GM19372 (cell line): Measurements from ENCODE around the gene RNU1-2.
"Not testable (repeated sequence)": the region's sequence is repeated elsewhere in the genome, so short reads cannot be mapped to it uniquely, and the experiment has no call there.

Source experiments
- ATAC-seq: cut with Tn5 transposase; IDR thresholded peaks from one replicate; pipeline ENCODE4 v1.9.1; 2021; ENCODE audit warnings: mild to moderate bottlenecking, low read depth, moderate library complexity; ENCODE audit not compliant: unreplicated experiment

Gene RNU1-2

GRCh38 chr1:16895598-16896315 is at the start of gene RNU1-2:
TSS of gene RNU1-2 (plus strand) at chr1:16895980.
- peak; percentile 100 for ATAC-seq

- ATAC-seq = not testable (repeated sequence)
Measured at GRCh38 chr1:16856201-16856600, 39.6 kb upstream of the RNU1-2 start.

- not testable (repeated sequence) for ATAC-seq
Measured at GRCh38 chr1:16859167-16860041, 36.4 kb upstream of the RNU1-2 start.

- ATAC-seq = not testable (repeated sequence)
Measured at GRCh38 chr1:16860048-16860447, 35.7 kb upstream of the RNU1-2 start.

GRCh38 chr1:16861832-16862245 is 33.9 kb upstream of the RNU1-2 start:
- ATAC-seq = not testable (repeated sequence)

- ATAC-seq = not testable (repeated sequence)
Measured at GRCh38 chr1:16862415-16862814, 33.4 kb upstream of the RNU1-2 start.

- not testable (repeated sequence) for ATAC-seq
Measured at GRCh38 chr1:16863024-16863423, 32.8 kb upstream of the RNU1-2 start.

- not testable (repeated sequence) for ATAC-seq
Measured at GRCh38 chr1:16866926-16867707, 28.7 kb upstream of the RNU1-2 start.

- ATAC-seq = not testable (repeated sequence)
Measured at GRCh38 chr1:16868787-16869186, 27.0 kb upstream of the RNU1-2 start.

GRCh38 chr1:16869996-16870395 is 25.8 kb upstream of the RNU1-2 start:
- ATAC-seq = not testable (repeated sequence)

- ATAC-seq = not testable (repeated sequence)
Measured at GRCh38 chr1:16871171-16871570, 24.6 kb upstream of the RNU1-2 start.

- not testable (repeated sequence) for ATAC-seq
Measured at GRCh38 chr1:16872152-16873075, 23.4 kb upstream of the RNU1-2 start.

GRCh38 chr1:16873076-16873879 is 22.5 kb upstream of the RNU1-2 start:
- not testable (repeated sequence) for ATAC-seq

- ATAC-seq = not testable (repeated sequence)
Measured at GRCh38 chr1:16874968-16875765, 20.6 kb upstream of the RNU1-2 start.

GRCh38 chr1:16881742-16882141 is 14.0 kb upstream of the RNU1-2 start:
- not testable (repeated sequence) for ATAC-seq

- ATAC-seq = no peak
Measured at GRCh38 chr1:16882986-16883385, 12.8 kb upstream of the RNU1-2 start.

- ATAC-seq = not testable (repeated sequence)
Measured at GRCh38 chr1:16884487-16884886, 11.3 kb upstream of the RNU1-2 start.
